CD4-positive, alpha-beta T cell treated with Interleukin-15 for 4 hours (primary cell): ENCODE measurements around the gene CEP112.

Experiments
- DNase-seq: peaks from one replicate; pipeline ENCODE4 v3.0.0-alpha.2; 2020; ENCODE audit warnings: low spot score

CEP112 gene

GRCh38 chr17:65593092-65593854 lies 598.7 kb downstream of the CEP112 start:
- DNase-seq, result no peak

- no peak for DNase-seq
Measured at GRCh38 chr17:65592125-65592965, 599.6 kb downstream of the CEP112 start.

- DNase-seq, result no peak
Measured at GRCh38 chr17:65589321-65589720, 602.6 kb downstream of the CEP112 start.

GRCh38 chr17:65588181-65588808 lies 603.6 kb downstream of the CEP112 start:
- no peak for DNase-seq

GRCh38 chr17:65587534-65588180 lies 604.3 kb downstream of the CEP112 start:
- no peak for DNase-seq

GRCh38 chr17:65586899-65587298 lies 605.0 kb downstream of the CEP112 start:
- no peak for DNase-seq
